Mucosa of descending colon (tissue), 3 donors: ENCODE measurements around the gene SH3GLB1. TPM values are rescaled to one million over a fixed set of nuclear protein-coding genes. Genes with fewer than 3 reads are reported as not detected.

ENCODE experiments used
- ATAC-seq: fragments of 200-7000 bp; cut with Tn5 transposase; one replicate; pipeline ENCODE4 v1.9.1; 2020; ENCODE audit warnings: mild to moderate bottlenecking, moderate library complexity
- DNase-seq, 3 donors: peaks; one replicate each; pipeline ENCODE4 v3.0.0-alpha.2; 2020
- H3K36me3 ChIP-seq: fragments of 200-600 bp; one replicate; pipeline ENCODE4 v1.8.0; 2021; ENCODE audit warnings: low read depth, mild to moderate bottlenecking
- H3K4me1 ChIP-seq: fragments of 200-600 bp; one replicate; pipeline ENCODE4 v1.8.0; 2021; ENCODE audit warnings: low read depth, mild to moderate bottlenecking
- H3K4me3 ChIP-seq: fragments of 200-600 bp; one replicate; pipeline ENCODE4 v1.8.0; 2021; ENCODE audit warnings: mild to moderate bottlenecking
- H3K9me3 ChIP-seq: fragments of 200-600 bp; one replicate; pipeline ENCODE4 v1.8.0; 2021; ENCODE audit warnings: mild to moderate bottlenecking
- CTCF ChIP-seq: fragments of 200-600 bp; IDR thresholded peaks from one replicate; pipeline ENCODE4 v1.8.0; 2022; ENCODE audit warnings: antibody characterized with exemption, mild to moderate bottlenecking
- intact Hi-C, 2 donors: fragments of 100-400 bp; cut with DNase I in 1 of 2; cut with micrococcal nuclease in 1 of 2; formaldehyde crosslinking; loops; one replicate each; pipeline versions ENCODE4 v1.11.0 to v1.11.1; 2022; cut with DNase I, micrococcal nuclease
- total RNA-seq, 3 donors: library from RNA; stranded (reverse); fragmentation: NEBNext Ultra II Directional in 2 of 3; extraction: Animal tissue kit (Norgen Biotek cat#: 25700) in 2 of 3; gene quantifications; one replicate each; pipeline versions ENCODE4 v1.2.1 to v1.2.4, GENCODE V29; 2021 to 2023
- donor health status: DM: no; HTN: no; CAD: no; lungs with moderate emphysema.
- donor health status: DM: no; HTN: no; CAD: no.
- donor health status: DM: no; HTN: yes; CAD: no.

Gene SH3GLB1
- total RNA-seq, 3 donors from 2014 or later, result 109 to 114 (median 110) TPM

- no peak overlapping the region for H3K4me3 ChIP-seq
- H3K36me3 ChIP-seq, result no peaks in the 10 kb centered on the region
- ATAC-seq (no peak), DNase-seq (no peak)
- no peaks in the 10 kb centered on the region for H3K9me3 ChIP-seq
- intact Hi-C loops, result no loop called here
- TF ChIP-seq CTCF, result no peak
- H3K4me1 ChIP-seq, result peaks cover 5% of the 10 kb centered on the region
Observed at GRCh38 chr1:86787621-86788020, 83.2 kb downstream of the SH3GLB1 start.

GRCh38 chr1:86788300-86789206 is 84.2 kb downstream of the SH3GLB1 start:
- peak; percentile 63 for ATAC-seq
- TF ChIP-seq CTCF, result no peak
- no peak overlapping the region for H3K4me3 ChIP-seq

DNA sequence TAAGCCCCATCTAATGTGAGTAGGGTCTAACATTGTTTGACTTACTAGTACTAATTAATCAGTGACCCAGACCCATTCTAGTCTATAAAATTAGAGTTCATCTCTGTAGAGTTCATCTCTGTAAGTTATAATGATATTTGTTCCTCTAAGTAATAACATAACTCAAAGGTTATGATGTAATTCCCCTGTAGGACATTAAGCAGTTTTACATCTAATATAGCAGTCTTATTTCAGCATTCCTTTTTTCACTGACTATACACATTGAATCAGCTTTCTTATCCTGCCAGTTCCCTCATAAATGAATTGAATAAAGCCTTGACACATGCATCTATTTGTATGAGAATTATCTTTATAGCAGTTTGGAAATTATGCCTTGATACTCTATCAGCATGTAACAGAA is 90.9 kb downstream of the SH3GLB1 start:
- no peak for TF ChIP-seq CTCF
- ATAC-seq (no peak), DNase-seq (no peak)
- no peaks in the 10 kb centered on the region for H3K9me3 ChIP-seq
- intact Hi-C loops, result no loop called here
- no peaks in the 10 kb centered on the region for H3K36me3 ChIP-seq
- H3K4me1 ChIP-seq, result peaks cover 13% of the 10 kb centered on the region
- no peak overlapping the region for H3K4me3 ChIP-seq

More at GRCh38 chr1:86788300-86789206, 84.2 kb downstream of the SH3GLB1 start:
- no peaks in the 10 kb centered on the region for H3K36me3 ChIP-seq
- DNase-seq, result no peak
- H3K4me1 ChIP-seq, result peaks cover 10% of the 10 kb centered on the region
- intact Hi-C loops, result no loop called here
- H3K9me3 ChIP-seq, result no peaks in the 10 kb centered on the region

Other genes starting within 250 kb of the SH3GLB1 start
- 1,000 to 10,000 TPM in 2 of 3 donors, 100 to 1,000 TPM in 1; 438 to 1,288 (median 1,205) TPM for gene CLCA1, start 235.6 kb upstream of the SH3GLB1 start, total RNA-seq
- 1,000 to 10,000 TPM; 1,343 to 2,522 (median 1,448) TPM for gene CLCA4, start 157.5 kb upstream of the SH3GLB1 start, total RNA-seq
- gene SELENOF, start 209.6 kb downstream of the SH3GLB1 start, total RNA-seq, result 100 to 1,000 TPM; 138 to 202 (median 191) TPM
- 10 to 100 TPM; 20.9 to 24.5 (median 21.7) TPM for gene HS2ST1, start 210.1 kb downstream of the SH3GLB1 start, total RNA-seq